GM10847 (cell line): ENCODE data around the gene ETFDH.

Source experiments
- POLR2A ChIP-seq: IDR thresholded peaks from 2 replicates; pipeline ENCODE4 v1.6.1; 2011; ENCODE audit not compliant: insufficient read length; ENCODE audit errors: extremely low read depth

ETFDH gene

DNA sequence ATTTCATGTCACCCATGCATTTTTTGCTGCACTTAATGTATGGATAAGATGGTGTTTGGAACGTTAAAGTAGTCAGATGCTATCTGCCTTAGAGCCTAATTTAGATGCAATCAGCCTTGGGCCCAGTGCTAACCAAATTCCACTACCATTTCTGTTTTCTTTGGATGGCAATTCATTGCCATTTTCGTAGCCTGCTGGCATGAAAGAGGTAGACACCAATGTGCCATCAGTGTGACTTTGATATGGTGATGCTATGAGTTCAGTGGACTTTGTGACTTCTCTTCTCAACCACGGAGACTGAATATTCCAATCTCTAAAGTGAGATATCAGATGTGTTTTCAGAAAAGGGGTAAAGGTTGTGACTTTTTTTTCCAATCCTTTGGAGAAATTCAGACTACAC, 1.5 kb downstream of the ETFDH start:
- TF ChIP-seq POLR2A, result no peak

DNA sequence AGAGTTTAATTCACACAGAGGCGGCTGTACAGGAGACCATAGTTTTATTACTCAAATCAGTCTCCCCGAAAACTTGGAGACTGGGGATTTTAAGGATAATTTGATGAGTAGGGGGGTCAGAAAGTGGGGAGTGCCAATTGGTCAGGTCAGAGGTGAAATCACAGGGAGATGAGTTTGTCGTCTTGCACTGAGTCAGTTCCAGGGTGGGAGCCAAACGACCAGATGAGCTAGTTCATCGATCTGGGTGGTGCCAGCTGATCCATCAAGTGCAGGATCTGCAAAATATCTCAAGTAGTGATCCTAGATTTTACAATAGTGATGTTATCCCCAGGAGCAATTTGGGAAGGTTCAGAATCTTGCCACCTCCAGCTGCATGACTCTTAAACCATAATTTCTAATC, 4.0 kb downstream of the ETFDH start:
- TF ChIP-seq POLR2A, result no peak

DNA sequence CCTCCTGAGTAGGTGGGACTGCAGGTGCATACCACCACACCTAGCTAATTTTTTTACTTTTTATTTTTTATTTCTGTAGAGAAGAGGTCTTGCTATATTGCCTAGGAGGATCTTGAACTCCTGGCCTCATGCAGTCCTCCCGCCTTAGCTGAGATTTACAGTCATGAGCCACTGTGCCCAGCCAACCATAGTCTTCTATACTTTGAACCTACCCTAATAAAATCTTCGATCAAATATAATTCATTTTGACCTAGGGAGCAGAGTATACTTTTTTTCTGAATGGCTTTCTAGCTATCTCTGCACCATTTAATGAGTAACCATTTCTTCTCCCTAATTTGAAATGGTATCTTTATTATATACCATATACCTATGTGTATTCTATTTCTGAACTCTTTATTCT, 6.7 kb downstream of the ETFDH start:
- no peak for TF ChIP-seq POLR2A

DNA sequence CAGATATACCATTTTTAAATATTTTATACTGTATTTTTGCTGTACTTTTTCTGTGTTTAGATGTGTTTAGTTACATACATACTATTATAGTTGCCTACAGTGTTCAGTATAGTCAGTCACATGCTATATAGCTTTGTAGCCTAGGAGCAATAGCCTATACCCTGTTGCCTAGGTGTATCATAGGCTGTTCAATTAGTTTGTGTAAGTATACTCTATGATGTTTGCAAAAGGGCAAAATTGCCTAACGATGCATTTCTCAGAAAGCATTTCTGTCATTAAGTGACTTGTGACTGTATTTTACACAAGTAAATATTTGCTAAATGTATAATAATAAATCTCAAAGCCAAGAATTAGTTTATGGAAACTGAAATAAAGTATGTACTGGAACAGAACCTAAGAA, 9.5 kb downstream of the ETFDH start:
- TF ChIP-seq POLR2A, result no peak

DNA sequence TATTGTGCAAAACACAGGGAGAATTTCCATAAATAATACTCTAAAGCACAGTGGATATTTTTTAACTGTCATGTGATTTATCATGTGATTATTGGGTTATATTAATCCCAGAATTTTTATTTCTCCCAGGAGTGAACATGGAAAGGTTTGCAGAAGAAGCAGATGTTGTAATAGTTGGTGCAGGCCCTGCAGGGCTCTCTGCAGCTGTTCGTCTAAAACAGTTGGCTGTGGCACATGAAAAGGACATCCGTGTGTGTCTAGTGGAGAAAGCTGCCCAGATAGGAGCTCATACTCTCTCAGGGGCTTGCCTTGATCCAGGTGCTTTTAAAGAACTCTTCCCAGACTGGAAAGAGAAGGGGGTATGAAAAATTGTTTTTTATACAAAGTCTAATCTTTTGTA, 10.0 kb downstream of the ETFDH start:
- no peak for TF ChIP-seq POLR2A

DNA sequence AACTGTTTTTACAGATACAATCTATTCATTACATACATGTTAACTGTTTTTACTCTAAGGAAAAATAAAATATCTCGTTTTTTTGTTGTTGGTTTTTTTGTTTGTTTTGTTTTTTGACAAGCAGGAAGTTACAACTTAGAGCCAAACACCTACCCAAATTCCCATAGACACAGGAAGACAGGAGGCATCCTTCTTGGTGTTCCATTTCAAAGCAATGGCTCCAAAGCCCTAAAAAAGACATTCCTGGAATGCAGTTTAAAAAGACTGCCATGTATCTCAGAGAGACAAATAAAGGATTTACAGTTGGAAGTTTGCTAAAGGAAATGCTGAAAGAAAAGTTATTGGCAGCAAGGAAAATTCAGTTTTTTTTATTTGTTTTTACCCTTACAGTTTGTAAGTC, 16.7 kb downstream of the ETFDH start:
- TF ChIP-seq POLR2A, result no peak

DNA sequence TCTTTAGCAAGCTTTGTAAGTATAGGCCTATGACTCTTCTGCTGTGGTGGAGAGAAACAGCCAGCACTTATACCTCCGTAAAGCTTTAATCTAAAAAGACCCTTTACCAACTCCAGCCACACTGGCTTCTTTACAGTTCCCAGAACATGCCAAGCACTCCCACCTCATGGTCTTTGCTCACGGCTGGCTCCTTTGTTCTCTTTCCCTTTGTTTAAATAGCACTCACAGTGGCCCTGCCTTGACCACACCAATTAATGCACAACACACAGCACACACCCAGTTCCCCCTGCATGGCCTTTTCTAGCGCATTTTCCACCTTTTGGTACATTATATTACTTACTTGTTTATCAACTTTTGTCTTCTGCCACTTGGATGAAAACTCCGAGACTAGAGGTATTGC, 32.2 kb downstream of the ETFDH start:
- TF ChIP-seq POLR2A, result no peak

DNA sequence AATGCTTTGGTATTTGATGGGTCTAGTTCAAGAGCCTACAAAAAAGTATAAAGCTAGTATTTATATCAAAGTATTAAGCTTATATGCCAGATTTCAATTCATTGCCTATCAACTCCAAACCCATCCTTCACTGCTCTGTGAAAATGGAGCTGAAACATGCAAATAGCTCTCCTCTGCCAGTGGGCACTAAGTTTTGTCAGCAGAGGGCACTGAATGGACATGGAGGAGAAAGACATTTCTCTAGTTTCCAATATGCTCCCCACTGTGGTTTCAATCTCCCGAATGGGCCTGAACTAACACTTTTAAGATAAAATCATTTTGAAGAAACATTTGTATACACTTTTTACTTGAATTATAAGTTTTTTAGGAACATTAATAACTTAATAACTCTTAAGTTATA, 38.7 kb downstream of the ETFDH start:
- TF ChIP-seq POLR2A, result no peak

DNA sequence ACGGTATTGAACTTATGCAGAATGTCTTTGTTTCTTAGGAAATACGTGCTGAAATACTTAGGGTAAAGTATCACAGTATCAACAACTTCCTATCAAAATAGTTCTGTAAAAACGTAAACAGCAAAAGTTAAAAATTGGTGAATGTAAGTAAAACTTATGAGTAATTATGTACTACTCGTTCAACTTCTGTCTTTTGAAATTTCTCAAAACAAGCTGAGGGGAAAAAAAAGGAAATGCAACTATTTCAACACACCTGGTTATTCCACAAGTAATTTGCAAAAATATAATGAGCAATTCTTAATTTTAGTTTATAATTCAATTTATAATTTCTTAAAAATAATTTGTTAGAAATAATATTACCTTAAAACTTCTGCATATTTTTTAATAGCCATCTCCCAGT, 42.8 kb downstream of the ETFDH start:
- no peak for TF ChIP-seq POLR2A

DNA sequence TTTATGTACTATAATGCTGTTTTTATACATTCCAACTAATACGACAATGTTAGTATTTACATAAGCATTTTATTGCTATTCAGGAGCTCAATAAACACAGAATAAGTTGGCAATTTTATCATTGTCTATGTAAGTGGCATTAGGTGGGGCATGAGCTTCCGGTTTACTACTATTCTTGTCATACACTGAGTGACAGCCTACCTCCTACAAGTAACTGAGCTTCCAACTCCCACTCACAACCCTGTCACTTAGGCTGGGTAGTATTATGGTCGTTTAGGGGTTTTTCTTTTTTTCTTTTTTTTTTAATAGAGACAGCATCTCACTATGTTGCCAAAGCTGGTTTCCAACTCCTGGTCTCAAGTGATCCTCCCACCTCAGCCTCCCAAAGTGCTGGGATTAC, 43.7 kb downstream of the ETFDH start:
- no peak for TF ChIP-seq POLR2A

DNA sequence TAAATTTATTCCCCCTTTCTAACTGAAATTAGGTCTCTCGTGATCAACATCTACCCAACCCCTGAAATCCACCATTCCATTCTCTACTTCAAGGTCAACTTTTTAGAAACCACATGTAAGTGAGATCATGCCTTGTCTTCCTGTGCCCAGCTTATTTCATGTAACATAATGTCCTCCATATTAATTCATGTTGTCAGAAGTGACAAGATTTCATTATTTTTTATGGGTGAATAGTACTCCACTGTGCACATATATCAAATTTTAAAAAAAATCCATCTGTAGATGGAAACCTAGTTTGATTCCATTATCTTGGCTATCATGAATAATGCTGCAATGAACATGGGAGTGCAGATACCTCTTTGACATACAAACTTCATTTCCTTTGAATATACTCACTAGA, 49.6 kb downstream of the ETFDH start:
- no peak for TF ChIP-seq POLR2A

DNA sequence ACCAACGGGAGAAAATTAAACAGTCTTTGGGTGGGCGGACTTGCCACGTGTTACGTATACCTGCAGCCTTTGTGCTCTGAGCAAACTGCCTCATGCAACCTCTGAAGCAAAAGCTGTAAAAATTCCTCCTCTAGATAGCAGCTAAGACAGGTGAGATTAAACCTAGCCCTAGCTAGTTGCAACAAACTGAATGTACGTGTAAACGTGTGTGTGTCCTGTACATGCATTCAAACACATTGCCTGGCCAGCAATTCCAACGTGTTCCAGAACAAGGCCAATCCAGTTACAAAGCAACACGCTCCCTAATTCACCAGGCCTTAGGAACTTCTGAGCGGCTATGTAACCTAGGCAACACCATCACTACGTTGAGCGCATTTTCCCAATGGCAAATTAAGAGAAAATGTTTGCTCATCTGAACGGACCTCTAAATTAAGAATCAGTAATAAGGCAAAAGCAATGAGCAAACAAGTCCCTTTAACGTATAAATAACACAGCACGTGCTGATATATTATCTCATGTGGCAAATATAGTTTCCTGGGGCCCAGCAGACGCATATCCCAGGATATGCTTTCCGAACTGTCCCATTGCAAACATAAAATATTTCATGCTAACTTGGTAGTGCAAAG, 50.3 kb downstream of the ETFDH start:
- TF ChIP-seq POLR2A, result no peak

DNA sequence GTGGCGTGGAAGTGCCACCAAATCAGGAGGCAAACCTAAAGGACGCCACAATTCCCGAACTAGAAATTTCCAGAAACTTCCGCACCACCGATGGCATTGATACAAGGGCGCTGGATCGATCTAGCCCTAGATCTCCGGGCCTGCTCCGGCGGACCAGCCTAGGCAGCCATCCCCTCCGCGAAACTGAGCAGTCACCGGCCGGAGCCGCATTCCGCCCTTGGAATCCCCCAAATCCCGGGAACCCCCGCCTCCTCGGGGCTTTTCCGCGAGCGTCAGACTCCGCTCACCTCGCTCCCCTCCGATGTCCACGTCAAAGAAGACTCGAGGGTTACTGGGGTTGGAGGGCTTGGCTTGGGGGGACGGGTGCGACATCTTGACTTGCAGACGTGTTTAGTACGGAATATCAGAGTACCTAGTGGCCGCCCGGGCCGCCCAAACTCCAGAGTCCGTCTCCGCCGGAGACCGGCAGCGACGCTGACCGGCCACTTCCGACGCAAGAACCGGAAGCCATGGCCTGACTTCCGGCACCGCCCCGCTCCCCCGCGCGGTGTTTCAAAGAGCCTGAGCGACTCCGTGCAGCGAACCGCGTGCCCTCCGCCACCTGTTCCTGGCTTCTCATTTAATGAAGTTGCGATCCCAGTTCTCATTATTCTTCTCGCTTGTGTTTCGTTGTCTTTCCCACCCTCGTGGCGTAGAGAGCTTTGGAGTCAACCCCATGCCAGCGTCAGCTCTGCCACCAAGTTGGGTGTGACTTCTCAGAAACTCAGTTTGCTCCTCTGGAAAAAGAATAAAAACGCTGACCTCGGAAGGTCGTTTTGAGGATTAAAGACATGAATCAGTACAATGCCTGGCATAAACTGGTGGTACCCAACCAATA, 51.1 kb downstream of the ETFDH start, which contains the start of gene PPID:
Gene PPID, minus strand, starts transcription at position 480 of the 877 bp plus-strand sequence. Its CDS starts 108 bp downstream, at position 372.
- TF ChIP-seq POLR2A, result peak; percentile 84

DNA sequence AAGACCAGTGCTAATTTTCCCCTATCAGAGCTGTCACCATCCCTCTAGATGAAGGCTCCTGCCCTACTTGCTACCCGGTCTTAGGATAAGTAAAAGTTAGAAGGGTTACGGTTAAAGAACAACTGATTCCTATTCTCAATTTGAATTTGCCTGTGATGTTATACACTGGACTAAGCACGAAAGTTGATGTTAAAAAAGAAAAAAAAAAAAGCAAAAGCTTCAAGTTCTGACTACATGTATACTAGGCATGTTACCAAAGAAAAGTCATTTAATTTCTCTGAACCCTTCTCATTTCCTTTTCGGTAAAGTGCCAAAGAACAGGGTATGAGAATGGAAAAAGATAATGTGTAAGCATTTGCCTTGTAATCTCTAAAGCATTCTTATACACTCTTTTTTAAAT, 52.5 kb downstream of the ETFDH start:
- TF ChIP-seq POLR2A, result no peak

DNA sequence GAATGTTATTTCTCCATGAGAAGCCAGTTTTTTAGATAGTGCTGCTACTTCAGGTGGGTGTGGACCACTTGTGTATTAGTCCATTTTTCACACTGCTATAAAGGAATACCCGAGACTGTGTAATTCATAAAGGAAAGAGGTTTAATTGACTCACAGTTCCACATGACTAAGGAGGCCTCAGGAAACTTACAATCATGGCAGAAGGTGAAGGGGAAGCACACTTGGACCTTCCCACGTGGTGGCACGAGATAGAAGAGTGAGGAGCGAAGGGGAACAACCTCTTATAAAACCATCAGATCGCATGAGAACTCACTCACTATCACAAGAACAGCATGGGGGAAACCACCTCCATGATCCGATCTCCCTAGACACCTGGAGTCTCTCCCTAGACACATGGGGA, 54.5 kb downstream of the ETFDH start:
- no peak for TF ChIP-seq POLR2A

DNA sequence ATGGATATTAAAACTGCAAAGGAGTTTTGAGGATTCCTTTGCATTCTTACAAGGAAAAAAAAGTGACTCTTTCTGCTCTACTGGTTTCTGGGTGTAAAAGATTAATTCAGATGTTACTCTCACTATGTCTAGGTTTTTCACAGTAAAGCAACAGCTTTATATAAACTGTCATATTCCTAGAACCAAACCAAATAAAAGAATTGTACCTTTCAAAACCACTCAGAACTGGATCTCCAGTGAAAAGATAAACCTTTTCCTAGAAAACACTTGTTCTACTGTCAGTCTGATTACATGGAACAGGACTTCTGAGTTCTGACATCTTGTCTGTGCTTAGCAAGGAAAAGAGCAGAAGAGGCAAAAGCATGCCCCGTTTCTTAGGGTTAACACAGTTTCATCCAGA, 56.1 kb downstream of the ETFDH start:
- no peak for TF ChIP-seq POLR2A
